Stimulated activated CD8-positive, alpha-beta memory T cell treated with anti-CD3 and anti-CD28 coated beads, Interleukin-15, amount 100 ng/mL, for 1 hour (primary cell): Measurements from ENCODE around the gene PIH1D2.
"Not testable (repeated sequence)": the region's sequence is repeated elsewhere in the genome, so short reads cannot be mapped to it uniquely, and the experiment has no call there.

Source experiments
- DNase-seq: peaks from one replicate; pipeline ENCODE4 v3.0.0-alpha.2; 2020; ENCODE audit warnings: low read depth

The PIH1D2 gene

GRCh38 chr11:112057170-112057569 is 16.6 kb downstream of the PIH1D2 start:
- no peak for DNase-seq

- DNase-seq: no peak
Measured at GRCh38 chr11:112051768-112052167, 22.0 kb downstream of the PIH1D2 start.

GRCh38 chr11:112050721-112051120 is 23.1 kb downstream of the PIH1D2 start:
- DNase-seq: no peak

GRCh38 chr11:112049777-112050176 is 24.0 kb downstream of the PIH1D2 start:
- DNase-seq: no peak

GRCh38 chr11:112048256-112048655 is 25.6 kb downstream of the PIH1D2 start:
- DNase-seq: not testable (repeated sequence)

- not testable (repeated sequence) for DNase-seq
Measured at GRCh38 chr11:112046647-112047046, 27.2 kb downstream of the PIH1D2 start.

- DNase-seq: no peak
Measured at GRCh38 chr11:112044961-112045360, 28.9 kb downstream of the PIH1D2 start.

GRCh38 chr11:112042961-112043304 is 30.9 kb downstream of the PIH1D2 start:
- no peak for DNase-seq

- no peak for DNase-seq
Measured at GRCh38 chr11:112042161-112042960, 31.5 kb downstream of the PIH1D2 start.

- DNase-seq: no peak
Measured at GRCh38 chr11:112037527-112037926, 36.3 kb downstream of the PIH1D2 start.

GRCh38 chr11:112033902-112034301 is 39.9 kb downstream of the PIH1D2 start:
- no peak for DNase-seq

- DNase-seq: no peak
Measured at GRCh38 chr11:112029460-112029859, 44.4 kb downstream of the PIH1D2 start.

GRCh38 chr11:112026784-112027410 is 46.9 kb downstream of the PIH1D2 start:
- not testable (repeated sequence) for DNase-seq

- DNase-seq: no peak
Measured at GRCh38 chr11:112025707-112026106, 48.1 kb downstream of the PIH1D2 start.

- peak; percentile 57 for DNase-seq
Measured at GRCh38 chr11:112024773-112025678, 48.8 kb downstream of the PIH1D2 start, which contains the start of gene DLAT. TSS of gene DLAT (plus strand) at chr11:112025408. CDS start at chr11:112025473, 65 bp downstream.

GRCh38 chr11:112024178-112024772 is 49.5 kb downstream of the PIH1D2 start:
- no peak for DNase-seq

- no peak for DNase-seq
Measured at GRCh38 chr11:112023104-112023503, 50.7 kb downstream of the PIH1D2 start.

GRCh38 chr11:112019066-112019465 is 54.8 kb downstream of the PIH1D2 start:
- no peak for DNase-seq
